Measurements from ENCODE around the gene CYGB.

The CYGB gene

DNA sequence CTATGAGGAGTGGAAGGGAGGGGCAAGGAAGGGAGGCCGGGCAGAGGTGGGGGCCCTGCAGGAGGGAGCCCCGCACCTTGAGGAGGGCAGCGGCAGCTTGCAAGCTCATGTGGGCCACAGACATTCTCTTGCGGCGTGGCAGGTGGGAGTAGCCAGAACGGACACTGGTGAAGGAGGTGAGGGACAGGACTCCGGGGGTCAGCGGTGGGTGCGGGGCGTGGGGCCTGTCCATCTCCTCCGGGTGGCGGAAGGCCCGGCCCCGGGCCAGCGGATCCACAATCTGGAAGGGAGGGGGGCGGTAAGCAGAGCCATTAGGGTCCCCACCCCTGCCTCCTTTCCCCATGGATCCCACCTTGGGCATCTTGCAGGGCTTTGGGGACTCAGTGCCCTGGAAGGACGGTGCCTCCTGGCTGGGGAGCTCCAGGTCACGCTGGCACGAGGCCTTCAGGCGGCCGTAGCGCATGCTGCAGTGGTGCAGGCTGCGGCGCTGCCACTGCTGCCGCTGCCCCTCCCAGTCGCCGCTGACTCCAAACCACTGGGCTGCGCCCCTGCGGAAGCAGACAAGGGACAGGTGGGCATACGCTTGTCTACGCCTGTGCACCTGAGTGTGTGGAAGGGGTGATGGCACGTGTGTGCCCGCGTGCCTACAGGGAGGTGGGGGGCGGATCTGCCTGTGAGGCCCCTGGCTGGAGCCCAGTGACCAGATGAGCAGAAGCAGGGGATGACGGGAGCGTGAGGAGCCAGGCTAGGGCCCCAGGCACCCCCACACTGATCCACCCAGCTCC is 58.6 kb downstream of the CYGB start:
- no peak for DNase-seq (ENCODE audit: low spot score)

- DNase-seq (ENCODE audit: low spot score) = no peak
Observed at GRCh38 chr17:76478097-76478496, 59.4 kb downstream of the CYGB start.

DNA sequence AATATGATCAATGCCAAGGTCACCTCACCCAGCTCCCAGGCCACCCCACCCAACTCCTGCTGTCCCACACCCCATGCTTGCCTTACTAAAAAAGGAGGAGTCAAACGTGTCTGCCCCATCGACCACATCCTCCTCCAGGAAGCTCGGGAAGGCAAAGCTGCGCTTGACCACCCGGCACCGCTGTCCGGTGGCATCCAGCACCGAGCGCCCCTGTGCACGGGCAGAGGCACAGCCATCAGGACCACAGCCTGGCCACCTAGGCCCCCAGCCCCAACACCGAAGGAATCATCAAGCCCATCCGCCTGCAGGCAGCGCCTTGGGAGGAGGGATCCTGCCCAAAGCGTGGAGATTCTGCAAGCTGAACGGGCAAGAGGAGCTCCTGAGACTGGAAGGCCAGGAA is 59.9 kb downstream of the CYGB start:
- no peak for DNase-seq (ENCODE audit: low spot score)

All from SW480 (cell line).